Muscle layer of duodenum (tissue), 2 donors: ENCODE measurements around the gene POU2AF1.
A peak's percentile ranks its signal among the peaks of the same experiment; 100 is the strongest.

ENCODE experiments used
- H3K27ac ChIP-seq: one replicate; pipeline ENCODE4 v1.7.0; 2013; ENCODE audit warnings: mild to moderate bottlenecking, low read length
- H3K27me3 ChIP-seq: one replicate; pipeline ENCODE4 v1.7.0; 2013; ENCODE audit warnings: low read depth, mild to moderate bottlenecking, control low read depth, low read length
- H3K36me3 ChIP-seq, 2 donors: one replicate each; pipeline ENCODE4 v1.7.0; 2013; ENCODE audit warnings: low read length in 2 of 2, control low read depth in 1 of 2, mild to moderate bottlenecking in 1 of 2; ENCODE audit not compliant: insufficient read depth in 2 of 2, control insufficient read depth in 1 of 2
- H3K4me1 ChIP-seq, 2 donors: one replicate each; pipeline ENCODE4 v1.7.0; 2013; ENCODE audit warnings: low read length in 2 of 2, mild to moderate bottlenecking in 2 of 2, control low read depth in 1 of 2, moderate library complexity in 1 of 2; ENCODE audit not compliant: insufficient read depth in 2 of 2, control insufficient read depth in 1 of 2
- H3K4me3 ChIP-seq, 2 donors: one replicate each; pipeline ENCODE4 v1.7.0; 2013; ENCODE audit warnings: low read length in 2 of 2, low read depth in 1 of 2, mild to moderate bottlenecking in 1 of 2
- H3K9me3 ChIP-seq, 2 donors: one replicate each; pipeline ENCODE4 v1.7.0; 2013; ENCODE audit warnings: low read length in 2 of 2, control low read depth in 1 of 2, mild to moderate bottlenecking in 1 of 2; ENCODE audit not compliant: control insufficient read depth in 1 of 2
- donor health status: healthy.

POU2AF1 gene, protein sequence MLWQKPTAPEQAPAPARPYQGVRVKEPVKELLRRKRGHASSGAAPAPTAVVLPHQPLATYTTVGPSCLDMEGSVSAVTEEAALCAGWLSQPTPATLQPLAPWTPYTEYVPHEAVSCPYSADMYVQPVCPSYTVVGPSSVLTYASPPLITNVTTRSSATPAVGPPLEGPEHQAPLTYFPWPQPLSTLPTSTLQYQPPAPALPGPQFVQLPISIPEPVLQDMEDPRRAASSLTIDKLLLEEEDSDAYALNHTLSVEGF

DNA sequence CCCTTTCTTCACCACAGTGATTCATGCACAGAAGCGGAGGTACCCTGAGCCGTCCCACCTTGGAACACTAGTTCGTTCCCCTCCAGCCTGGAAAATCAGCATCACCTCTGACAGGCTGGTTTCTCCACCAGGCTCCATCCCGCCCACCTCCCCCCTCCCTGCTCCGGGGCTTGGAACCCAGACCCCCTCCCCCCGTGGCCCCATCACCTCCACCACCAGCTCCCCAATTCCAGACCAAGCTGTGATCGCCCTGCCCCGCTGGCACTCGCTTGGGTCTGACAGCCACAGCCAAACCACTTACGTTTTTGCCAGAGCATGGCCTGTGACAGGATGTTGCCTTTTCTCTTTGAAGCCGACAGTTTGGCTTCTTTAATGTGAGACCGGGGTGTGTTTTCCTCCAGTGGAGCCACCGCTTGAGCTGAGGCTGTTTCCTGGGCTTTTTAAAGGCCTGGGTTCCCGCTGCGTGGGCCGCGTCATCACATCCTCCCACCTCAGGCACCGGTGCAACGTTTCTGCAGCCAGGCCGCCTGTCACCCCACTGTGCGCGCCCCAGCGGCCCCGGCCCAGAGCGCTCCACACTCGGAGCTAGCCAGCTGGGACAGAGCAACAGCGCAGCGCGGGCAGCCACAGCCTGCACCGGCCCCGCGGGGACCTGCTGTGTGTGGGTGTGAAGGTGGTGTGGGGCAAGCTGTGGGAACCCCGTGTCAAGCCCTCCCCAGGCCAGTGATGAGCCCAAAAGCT is at the start of gene POU2AF1:
POU2AF1 (minus strand) TSS at position 415 of the 741 bp plus-strand sequence; CDS start at position 317, 98 bp downstream.
- no peaks in the 10 kb centered on the region for H3K9me3 ChIP-seq
- peaks cover 0 to 2% of the 10 kb centered on the region in 2 donors for H3K4me1 ChIP-seq
- H3K27ac ChIP-seq = no peak within 1 kb of the TSS
- peak within 1 kb of the TSS in 1 of 2 donors; percentile 17 for H3K4me3 ChIP-seq
- no peaks in the 10 kb centered on the region for H3K27me3 ChIP-seq
- H3K36me3 ChIP-seq = no peaks in the 10 kb centered on the region

DNA sequence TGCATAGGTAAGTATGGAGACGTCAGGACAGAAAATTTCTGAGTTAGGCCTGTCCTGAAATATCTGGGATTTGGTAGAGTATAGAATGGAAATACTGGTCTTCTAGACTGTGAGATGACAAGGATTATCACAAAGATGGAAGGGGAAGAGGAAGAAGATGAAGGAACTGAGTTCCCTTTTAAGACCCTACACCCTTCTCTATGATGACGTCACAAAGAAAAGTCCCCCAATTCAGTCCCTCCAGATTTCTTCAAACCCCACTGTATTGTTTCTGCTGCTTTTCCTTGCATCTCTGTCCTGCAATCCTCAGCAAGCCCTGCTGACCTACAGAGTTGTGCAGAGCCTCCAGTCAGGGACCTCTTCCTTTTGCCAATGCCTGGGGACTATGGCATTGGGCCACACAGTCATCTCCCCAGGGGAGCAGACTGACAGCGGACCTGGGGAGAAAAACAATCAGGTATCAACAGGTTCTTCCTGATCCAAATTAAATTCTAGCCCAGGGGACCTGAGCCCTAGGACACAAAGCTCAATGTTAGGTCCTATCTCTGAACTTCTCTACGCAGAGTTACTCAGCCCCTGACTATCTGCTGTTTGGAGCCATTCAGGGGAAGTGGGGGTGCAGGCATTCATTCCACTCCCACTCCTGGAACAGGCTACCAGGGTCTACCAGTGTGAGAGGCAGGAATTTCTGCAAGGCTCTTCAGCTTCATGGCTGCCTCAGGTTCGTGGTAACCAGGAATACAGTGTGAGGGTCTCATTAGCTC is 49.2 kb upstream of the POU2AF1 start:
- Histone ChIP-seq H3K27ac (no peak overlapping the region), H3K36me3 (no peaks in the 10 kb centered on the region)

DNA sequence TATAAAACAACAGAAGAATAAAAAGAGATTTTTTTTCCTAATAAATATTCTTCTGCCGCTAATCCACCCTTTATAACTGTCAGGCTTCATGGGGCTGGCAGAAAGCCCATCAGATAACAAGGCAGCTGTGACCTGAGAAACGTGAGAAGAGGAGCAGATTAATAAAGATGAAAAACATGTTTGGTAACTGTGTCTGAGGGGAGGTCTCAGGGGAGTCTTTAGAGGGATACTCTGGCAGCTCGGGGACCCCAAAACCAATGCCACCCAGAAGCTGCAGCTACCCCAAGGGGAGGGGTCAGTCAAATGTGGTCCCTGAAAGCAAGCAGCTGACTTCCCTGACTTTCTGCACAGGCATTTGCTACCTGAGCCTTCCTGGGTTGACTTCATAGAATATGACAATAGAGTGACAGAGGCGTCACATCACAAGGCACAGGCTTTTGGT is 48.4 kb upstream of the POU2AF1 start:
- H3K9me3 ChIP-seq = no peaks in the 10 kb centered on the region
- H3K36me3 ChIP-seq = no peaks in the 10 kb centered on the region
- no peak overlapping the region for H3K4me3 ChIP-seq
- no peak overlapping the region for H3K27ac ChIP-seq
- H3K4me1 ChIP-seq = no peaks in the 10 kb centered on the region
- H3K27me3 ChIP-seq = no peaks in the 10 kb centered on the region

More for the DNA sequence above, 49.2 kb upstream of the POU2AF1 start:
- H3K4me1 ChIP-seq = no peaks in the 10 kb centered on the region
- no peaks in the 10 kb centered on the region for H3K27me3 ChIP-seq
- H3K9me3 ChIP-seq = no peaks in the 10 kb centered on the region
- no peak overlapping the region for H3K4me3 ChIP-seq

- H3K36me3 ChIP-seq = no peaks in the 10 kb centered on the region
- H3K27me3 ChIP-seq = no peaks in the 10 kb centered on the region
- no peaks in the 10 kb centered on the region for H3K9me3 ChIP-seq
- H3K4me3 ChIP-seq = no peak overlapping the region
- H3K27ac ChIP-seq = no peak overlapping the region
- H3K4me1 ChIP-seq = no peaks in the 10 kb centered on the region
Observed at GRCh38 chr11:111426617-111427016, 47.5 kb upstream of the POU2AF1 start.

DNA sequence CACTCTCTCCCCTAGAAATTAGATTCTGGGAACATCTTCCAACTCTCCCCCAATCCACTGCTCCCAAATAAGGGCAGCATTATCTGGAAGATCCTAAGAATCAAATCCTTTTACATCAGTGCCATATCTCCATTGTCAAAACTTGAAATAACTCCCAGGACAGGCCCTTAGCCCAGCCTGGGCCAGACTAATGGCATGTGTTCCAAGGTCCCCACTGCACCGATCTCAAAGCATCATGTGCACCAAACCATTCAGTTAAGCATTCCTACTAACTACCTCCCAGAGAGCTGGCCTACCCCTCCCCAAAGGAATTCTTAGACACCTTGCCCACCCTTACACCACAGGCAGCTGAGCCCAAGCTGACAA is 44.2 kb upstream of the POU2AF1 start:
- Histone ChIP-seq H3K4me3 (no peak overlapping the region), H3K9me3 (no peaks in the 10 kb centered on the region), H3K27me3 (no peaks in the 10 kb centered on the region), H3K27ac (no peak overlapping the region), H3K4me1 (peaks cover 0 to 4% of the 10 kb centered on the region in 2 donors), H3K36me3 (no peaks in the 10 kb centered on the region)

DNA sequence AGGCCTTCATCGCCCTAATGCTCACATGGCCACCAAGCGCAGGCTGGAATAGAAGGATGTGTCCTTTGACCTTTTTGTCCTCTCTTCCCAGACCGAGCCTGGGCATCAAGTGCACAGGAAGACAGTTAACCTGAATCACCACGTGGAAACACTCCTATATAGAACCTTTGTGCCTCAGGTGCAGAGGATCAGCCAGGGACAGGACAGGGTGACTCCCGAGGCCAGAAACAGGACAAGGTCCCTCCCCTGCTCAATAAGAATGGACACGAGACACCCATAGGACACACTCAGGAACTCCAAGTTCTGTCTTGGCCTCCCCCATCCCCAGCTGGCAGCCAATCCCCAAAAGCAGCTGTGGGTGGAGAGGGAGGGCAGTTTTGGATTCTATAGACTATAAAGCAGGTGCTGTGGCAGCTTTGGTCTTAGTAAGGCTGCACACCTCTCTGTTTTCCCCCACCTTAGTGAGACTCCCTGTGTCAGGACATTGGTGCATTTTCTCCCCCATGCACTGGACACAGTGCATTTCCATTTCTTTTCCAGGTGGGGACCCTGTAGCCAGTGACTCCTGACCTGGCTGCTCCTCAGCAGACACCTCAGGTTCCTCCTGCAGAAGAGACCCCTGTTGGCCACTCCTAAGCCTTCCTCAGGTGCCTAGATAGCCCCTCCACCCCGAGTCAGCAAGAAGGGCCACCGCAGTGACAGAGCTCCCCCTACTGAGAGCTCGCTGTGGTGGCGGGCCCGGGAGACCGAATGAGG is 43.6 kb upstream of the POU2AF1 start:
- Histone ChIP-seq H3K27ac (no peak overlapping the region), H3K4me1 (peaks cover 2 to 7% of the 10 kb centered on the region in 2 donors), H3K4me3 (no peak overlapping the region), H3K36me3 (no peaks in the 10 kb centered on the region), H3K9me3 (no peaks in the 10 kb centered on the region), H3K27me3 (no peaks in the 10 kb centered on the region)

- Histone ChIP-seq H3K27me3 (no peaks in the 10 kb centered on the region), H3K27ac (no peak overlapping the region), H3K36me3 (no peaks in the 10 kb centered on the region), H3K4me1 (peaks cover 10 to 15% of the 10 kb centered on the region in 2 donors), H3K9me3 (no peaks in the 10 kb centered on the region), H3K4me3 (no peak overlapping the region)
Observed at GRCh38 chr11:111421251-111421650, 42.2 kb upstream of the POU2AF1 start.

GRCh38 chr11:111419641-111420327 is 40.7 kb upstream of the POU2AF1 start:
- Histone ChIP-seq H3K4me1 (peaks cover 10 to 15% of the 10 kb centered on the region in 2 donors), H3K27ac (no peak overlapping the region), H3K27me3 (no peaks in the 10 kb centered on the region), H3K9me3 (no peaks in the 10 kb centered on the region), H3K4me3 (no peak overlapping the region), H3K36me3 (no peaks in the 10 kb centered on the region)

GRCh38 chr11:111419181-111419580 is 40.1 kb upstream of the POU2AF1 start:
- H3K9me3 ChIP-seq = no peaks in the 10 kb centered on the region
- no peaks in the 10 kb centered on the region for H3K27me3 ChIP-seq
- no peak overlapping the region for H3K4me3 ChIP-seq
- H3K4me1 ChIP-seq = peaks cover 10 to 15% of the 10 kb centered on the region in 2 donors
- no peaks in the 10 kb centered on the region for H3K36me3 ChIP-seq
- no peak overlapping the region for H3K27ac ChIP-seq

- H3K36me3 ChIP-seq = no peaks in the 10 kb centered on the region
- H3K27me3 ChIP-seq = no peaks in the 10 kb centered on the region
- peak overlapping the region; percentile 61 for H3K27ac ChIP-seq
- peaks cover 10 to 15% of the 10 kb centered on the region in 2 donors for H3K4me1 ChIP-seq
- H3K9me3 ChIP-seq = no peaks in the 10 kb centered on the region
- H3K4me3 ChIP-seq = no peak overlapping the region
Observed at GRCh38 chr11:111418436-111418787, 39.3 kb upstream of the POU2AF1 start.
